A549 treated with ZK216348 at 1 μM for 4 hours (cell line): Measurements from ENCODE around the gene KIFC1. TPM values are rescaled to one million over a fixed set of nuclear protein-coding genes. Genes with fewer than 3 reads are reported as not detected.

Source experiments
- total RNA-seq: library from RNA; stranded (reverse); fragments of 200-300 nt; extraction: Qiagen RNA extraction; gene quantifications from 5 replicates; pipeline ENCODE4 v1.2.3, GENCODE V29; 2022; ENCODE audit warnings: low read depth

The KIFC1 gene
- total RNA-seq, result 33.8 to 49.0 TPM (median 44.2 TPM) in 5 replicates

GRCh38 chr6:33391278-33391921 is at the start of gene KIFC1:
TSS of gene KIFC1 (plus strand) at chr6:33391823. CDS start at chr6:33391986, 163 bp downstream.

GRCh38 chr6:33410711-33411631 is 19.3 kb downstream of the KIFC1 start, which contains the start of gene PHF1:
TSS of gene PHF1 (plus strand) at chr6:33411014. CDS start at chr6:33412264, 1,250 bp downstream.

GRCh38 chr6:33417903-33418689 is 26.5 kb downstream of the KIFC1 start, which contains the start of gene CUTA:
TSS of gene CUTA (minus strand) at chr6:33418107. CDS start at chr6:33418000, 107 bp downstream.

GRCh38 chr6:33419580-33420490 is 28.2 kb downstream of the KIFC1 start, which contains the start of gene SYNGAP1:
TSS of gene SYNGAP1 (plus strand) at chr6:33420065. CDS start at chr6:33420265, 200 bp downstream.

GRCh38 chr6:33454009-33454946 is 62.7 kb downstream of the KIFC1 start, which contains the start of gene ZBTB9:
TSS of gene ZBTB9 (plus strand) at chr6:33454576. CDS start at chr6:33455101, 525 bp downstream.

Other genes with a start within 250 kb of the KIFC1 start
- gene COL11A2, start 199.4 kb upstream of the KIFC1 start, total RNA-seq, result 0.71 to 1.5 TPM (median 0.79 TPM) in 5 replicates
- gene RXRB, start 191.2 kb upstream of the KIFC1 start, total RNA-seq, result 14.6 to 23.6 TPM (median 21.7 TPM) in 5 replicates
- gene SLC39A7, start 191.0 kb upstream of the KIFC1 start, total RNA-seq, result 99.1 to 115 TPM (median 112 TPM) in 5 replicates
- 9.7 to 16.5 TPM (median 14.8 TPM) in 5 replicates for gene HSD17B8, start 187.2 kb upstream of the KIFC1 start, total RNA-seq
- gene RING1, start 183.3 kb upstream of the KIFC1 start, total RNA-seq, result 19.0 to 27.0 TPM (median 24.7 TPM) in 5 replicates
- gene VPS52, start 119.9 kb upstream of the KIFC1 start, total RNA-seq, result 17.5 to 19.4 TPM (median 18.5 TPM) in 5 replicates
- 2,468 to 2,870 TPM (median 2,583 TPM) in 5 replicates for gene RPS18, start 119.7 kb upstream of the KIFC1 start, total RNA-seq
- 0.47 to 1.1 TPM (median 0.66 TPM) in 5 replicates for gene B3GALT4, start 114.7 kb upstream of the KIFC1 start, total RNA-seq
- gene WDR46, start 102.6 kb upstream of the KIFC1 start, total RNA-seq, result 51.7 to 59.6 TPM (median 56.5 TPM) in 5 replicates
- 95.5 to 148 TPM (median 103 TPM) in 5 replicates for gene PFDN6, start 102.2 kb upstream of the KIFC1 start, total RNA-seq
- 9.4 to 15.3 TPM (median 14.0 TPM) in 5 replicates for gene RGL2, start 92.9 kb upstream of the KIFC1 start, total RNA-seq
- 30.8 to 42.7 TPM (median 36.7 TPM) in 5 replicates for gene TAPBP, start 77.7 kb upstream of the KIFC1 start, total RNA-seq
- 2.1 to 5.4 TPM (median 4.1 TPM) in 5 replicates for gene ZBTB22, start 74.1 kb upstream of the KIFC1 start, total RNA-seq
- gene DAXX, start 68.9 kb upstream of the KIFC1 start, total RNA-seq, result 38.1 to 39.7 TPM (median 38.5 TPM) in 5 replicates
- 10.0 to 20.7 TPM (median 17.9 TPM) in 5 replicates for gene PHF1, start 19.2 kb downstream of the KIFC1 start, total RNA-seq
- gene CUTA, start 26.3 kb downstream of the KIFC1 start, total RNA-seq, result 139 to 237 TPM (median 202 TPM) in 5 replicates
- 3.7 to 9.2 TPM (median 5.1 TPM) in 5 replicates for gene SYNGAP1, start 28.2 kb downstream of the KIFC1 start, total RNA-seq
- gene ZBTB9, start 62.8 kb downstream of the KIFC1 start, total RNA-seq, result 10.2 to 12.0 TPM (median 11.1 TPM) in 5 replicates
- 28.0 to 41.5 TPM (median 40.7 TPM) in 5 replicates for gene BAK1, start 188.5 kb downstream of the KIFC1 start, total RNA-seq
- gene ITPR3, start 229.5 kb downstream of the KIFC1 start, total RNA-seq, result 25.9 to 56.8 TPM (median 47.0 TPM) in 5 replicates